ENCODE data around the gene CHAF1B.

DNA sequence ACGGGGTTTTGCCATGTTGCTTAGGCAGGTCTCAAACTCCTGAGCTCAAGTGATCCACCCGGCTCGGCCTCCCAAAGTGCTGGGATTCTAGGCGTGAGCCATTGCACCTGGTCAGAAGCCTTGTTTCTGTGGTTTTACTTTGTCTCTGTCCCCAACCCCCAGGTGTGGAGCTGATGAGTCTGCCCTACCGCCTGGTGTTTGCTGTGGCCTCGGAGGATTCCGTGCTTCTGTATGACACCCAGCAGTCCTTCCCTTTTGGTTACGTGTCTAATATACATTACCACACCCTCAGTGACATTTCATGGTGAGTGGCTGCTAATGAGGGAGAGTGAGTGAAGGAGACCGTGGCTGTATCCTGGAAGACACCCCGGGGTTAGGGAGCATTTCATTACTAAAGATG, 26.1 kb downstream of the CHAF1B start:
- no peak for TF ChIP-seq MYC (IDR thresholded peaks at IDR 0.05; ENCODE audit: low read depth, low read length)
- TF ChIP-seq, protein P1, sequence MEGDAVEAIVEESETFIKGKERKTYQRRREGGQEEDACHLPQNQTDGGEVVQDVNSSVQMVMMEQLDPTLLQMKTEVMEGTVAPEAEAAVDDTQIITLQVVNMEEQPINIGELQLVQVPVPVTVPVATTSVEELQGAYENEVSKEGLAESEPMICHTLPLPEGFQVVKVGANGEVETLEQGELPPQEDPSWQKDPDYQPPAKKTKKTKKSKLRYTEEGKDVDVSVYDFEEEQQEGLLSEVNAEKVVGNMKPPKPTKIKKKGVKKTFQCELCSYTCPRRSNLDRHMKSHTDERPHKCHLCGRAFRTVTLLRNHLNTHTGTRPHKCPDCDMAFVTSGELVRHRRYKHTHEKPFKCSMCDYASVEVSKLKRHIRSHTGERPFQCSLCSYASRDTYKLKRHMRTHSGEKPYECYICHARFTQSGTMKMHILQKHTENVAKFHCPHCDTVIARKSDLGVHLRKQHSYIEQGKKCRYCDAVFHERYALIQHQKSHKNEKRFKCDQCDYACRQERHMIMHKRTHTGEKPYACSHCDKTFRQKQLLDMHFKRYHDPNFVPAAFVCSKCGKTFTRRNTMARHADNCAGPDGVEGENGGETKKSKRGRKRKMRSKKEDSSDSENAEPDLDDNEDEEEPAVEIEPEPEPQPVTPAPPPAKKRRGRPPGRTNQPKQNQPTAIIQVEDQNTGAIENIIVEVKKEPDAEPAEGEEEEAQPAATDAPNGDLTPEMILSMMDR (IDR thresholded peaks at IDR 0.05; ENCODE audit: extremely low read depth in 1 of 2, insufficient read depth in 1 of 2, low read depth in 1 of 2, low read length in 2 of 2), result no peak
- TF ChIP-seq POLR2A (IDR thresholded peaks at IDR 0.05; ENCODE audit: low read depth, low read length), result no peak
- TF ChIP-seq POLR2AphosphoS5 (IDR thresholded peaks at IDR 0.05; ENCODE audit: insufficient read depth, low read depth, low read length), result no peak
